Hepatocyte (in vitro differentiated cells): ENCODE data around the gene SLC47A1.

Experiments
- EZH2phosphoT487 ChIP-seq: fragments of 200-600 bp; sonication (generic); IDR thresholded peaks from one replicate; pipeline ENCODE4 v1.6.1; 2018; ENCODE audit warnings: antibody characterized with exemption, mild to moderate bottlenecking, low read depth, moderate library complexity; ENCODE audit not compliant: unreplicated experiment, severe bottlenecking
- TF ChIP-seq, protein P1 (sequence below): fragments of 200-600 bp; sonication (generic); IDR thresholded peaks from 2 replicates; pipeline ENCODE4 v1.5.1; 2016; ENCODE audit warnings: antibody characterized with exemption, mild to moderate bottlenecking; ENCODE audit not compliant: poor library complexity

GRCh38 chr17:19613979-19614378, 80.3 kb downstream of the SLC47A1 start:
- TF ChIP-seq, protein P1, sequence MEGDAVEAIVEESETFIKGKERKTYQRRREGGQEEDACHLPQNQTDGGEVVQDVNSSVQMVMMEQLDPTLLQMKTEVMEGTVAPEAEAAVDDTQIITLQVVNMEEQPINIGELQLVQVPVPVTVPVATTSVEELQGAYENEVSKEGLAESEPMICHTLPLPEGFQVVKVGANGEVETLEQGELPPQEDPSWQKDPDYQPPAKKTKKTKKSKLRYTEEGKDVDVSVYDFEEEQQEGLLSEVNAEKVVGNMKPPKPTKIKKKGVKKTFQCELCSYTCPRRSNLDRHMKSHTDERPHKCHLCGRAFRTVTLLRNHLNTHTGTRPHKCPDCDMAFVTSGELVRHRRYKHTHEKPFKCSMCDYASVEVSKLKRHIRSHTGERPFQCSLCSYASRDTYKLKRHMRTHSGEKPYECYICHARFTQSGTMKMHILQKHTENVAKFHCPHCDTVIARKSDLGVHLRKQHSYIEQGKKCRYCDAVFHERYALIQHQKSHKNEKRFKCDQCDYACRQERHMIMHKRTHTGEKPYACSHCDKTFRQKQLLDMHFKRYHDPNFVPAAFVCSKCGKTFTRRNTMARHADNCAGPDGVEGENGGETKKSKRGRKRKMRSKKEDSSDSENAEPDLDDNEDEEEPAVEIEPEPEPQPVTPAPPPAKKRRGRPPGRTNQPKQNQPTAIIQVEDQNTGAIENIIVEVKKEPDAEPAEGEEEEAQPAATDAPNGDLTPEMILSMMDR, result no peak
- TF ChIP-seq EZH2phosphoT487, result no peak
